ENCODE measurements around the gene PPP2R3C. TPM values are rescaled to one million over a fixed set of nuclear protein-coding genes. Genes with fewer than 3 reads are reported as not detected.
A peak's percentile ranks its signal among the peaks of the same experiment; 100 is the strongest.
"Not testable (repeated sequence)": the region's sequence is repeated elsewhere in the genome, so short reads cannot be mapped to it uniquely, and the experiment has no call there.

PPP2R3C gene
- total RNA-seq (10 to 100 TPM; 38.4 to 39.5 TPM), polyA plus RNA-seq (10 to 100 TPM; 45.6 to 57.9 (median 52.7) TPM), total RNA-seq (33.1 to 52.3 (median 43.0) reads per million in 6 experiments)

DNA sequence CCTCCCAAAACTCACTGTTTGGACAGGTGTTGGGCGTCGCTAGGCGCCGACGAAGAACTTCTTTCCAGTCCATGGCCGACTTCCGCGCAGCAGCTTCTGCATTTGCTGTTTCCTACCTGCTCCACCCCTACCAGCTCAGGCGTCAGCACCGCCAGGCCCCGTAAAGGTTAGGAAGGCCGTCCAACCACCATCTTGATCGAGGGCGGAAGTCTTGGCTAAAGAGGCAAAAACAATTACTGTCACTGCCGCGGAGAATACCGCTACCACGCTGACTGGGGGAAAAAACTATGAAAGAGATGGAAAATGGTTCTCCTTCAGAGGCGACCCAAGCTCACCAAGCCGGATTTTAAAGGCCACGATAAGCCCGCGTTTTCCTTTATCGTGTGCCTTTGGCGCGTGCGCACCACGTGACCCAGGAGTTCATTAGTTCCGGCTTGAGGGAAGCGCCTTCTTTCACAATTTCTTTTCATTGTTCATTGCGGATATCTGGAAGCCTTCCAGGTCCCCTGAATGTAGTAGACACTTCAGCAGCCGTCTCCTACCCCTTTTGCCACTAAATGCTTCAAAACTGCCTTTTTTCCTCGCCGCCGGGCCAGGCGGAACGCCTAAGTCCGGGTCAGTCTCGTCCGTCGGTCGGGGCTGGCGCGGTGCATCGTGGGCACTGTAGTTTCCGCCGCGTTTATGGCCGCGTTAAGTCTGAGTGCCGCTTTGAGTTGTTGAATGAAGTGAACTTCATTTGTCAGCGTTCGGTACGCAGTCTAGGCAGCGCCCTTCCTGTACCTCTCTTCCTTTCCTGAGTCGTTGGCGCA, at the start of gene PPP2R3C, which contains the start of gene PRORP:
PPP2R3C (minus strand) TSS at position 104 of the 809 bp plus-strand sequence; CDS start at position 73, 31 bp downstream.
PRORP (plus strand) TSS at position 666 of the 809 bp plus-strand sequence. CDS start 694 bp downstream, outside the sequence.
- Mint-ChIP-seq H3K4me3 (peak within 1 kb of the TSS; percentile 98 to 100 (median 100)), H3K9me3 (no peaks in the 10 kb centered on the region), H3K27ac (peak within 1 kb of the TSS; percentile 99 to 100 (median 100)), H3K4me1 (peaks cover 31 to 86% (median 74%) of the 10 kb centered on the region in 4 donors), H3K27me3 (no peaks in the 10 kb centered on the region), H3K36me3 (peaks cover 0 to 49% (median 7%) of the 10 kb centered on the region in 3 donors)
- POLR2A ChIA-PET, result interaction anchor here (0.5 to 5.1 kb wide), 20 partner anchors 9 to 492 kb away, joined by 3 to 54 read pairs (median 4); partner anchors contain the start of genes FAM177A1, NFKBIA, PSMA6 and SNX6
- ATAC-seq (peak; percentile 83 to 85), DNase-seq (peak; percentile 77 to 98 (median 92))

DNA sequence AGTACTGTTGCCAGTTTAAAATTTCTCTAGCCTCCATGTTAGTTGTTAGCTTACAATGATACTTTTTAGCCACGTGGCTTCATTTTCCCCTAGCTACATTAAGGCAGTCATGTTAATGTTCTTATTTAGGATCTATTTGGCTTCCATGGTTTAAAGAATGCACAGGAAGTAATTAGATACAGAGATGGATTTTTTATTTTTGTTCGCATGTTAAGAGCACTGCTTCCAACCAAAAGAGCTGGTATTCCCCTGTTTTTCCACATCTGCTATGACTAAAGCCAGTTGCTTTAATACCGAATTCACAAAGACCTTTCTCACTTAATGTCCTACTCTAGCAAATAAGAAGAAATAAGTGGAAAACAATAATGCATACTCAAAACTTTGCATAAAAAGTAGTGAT, 45.7 kb upstream of the PPP2R3C start:
- Mint-ChIP-seq H3K4me3 (no peak overlapping the region), H3K4me1 (peaks cover 0 to 17% (median 10%) of the 10 kb centered on the region in 4 donors), H3K27me3 (no peaks in the 10 kb centered on the region), H3K9me3 (peaks cover 0 to 10% (median 2%) of the 10 kb centered on the region in 9 donors), H3K27ac (no peak overlapping the region), H3K36me3 (peaks cover 4 to 90% (median 35%) of the 10 kb centered on the region in 3 donors)
- POLR2A ChIA-PET, result no interaction called here
- no peak for ATAC-seq
- no peak for DNase-seq

DNA sequence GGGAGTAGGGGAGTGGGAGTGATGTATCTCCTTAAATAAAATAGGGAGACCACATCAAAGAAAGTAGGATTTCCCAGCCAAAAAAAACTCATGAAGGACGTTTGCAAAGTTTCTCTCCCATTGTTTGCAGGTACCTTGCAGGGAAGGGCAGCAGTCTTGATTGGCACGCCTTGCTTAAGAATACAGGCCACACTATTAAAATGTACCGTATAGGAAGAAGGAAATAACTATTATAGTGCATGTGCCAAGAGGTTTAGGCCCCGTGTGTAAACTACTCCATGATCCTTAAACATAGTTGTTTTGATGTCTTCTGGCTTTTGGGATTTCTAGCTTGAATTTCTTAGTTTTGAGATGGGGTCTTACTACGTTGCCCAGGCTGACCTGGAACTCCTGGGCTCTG, 43.1 kb upstream of the PPP2R3C start:
- Mint-ChIP-seq H3K36me3 (peaks cover 9 to 91% (median 29%) of the 10 kb centered on the region in 3 donors), H3K27ac (no peak overlapping the region), H3K4me1 (peaks cover 8 to 18% (median 16%) of the 10 kb centered on the region in 4 donors), H3K27me3 (no peaks in the 10 kb centered on the region), H3K4me3 (no peak overlapping the region), H3K9me3 (peaks cover 0 to 10% (median 2%) of the 10 kb centered on the region in 9 donors)
- POLR2A ChIA-PET, result no interaction called here
- ATAC-seq, result no peak
- DNase-seq, result no peak

DNA sequence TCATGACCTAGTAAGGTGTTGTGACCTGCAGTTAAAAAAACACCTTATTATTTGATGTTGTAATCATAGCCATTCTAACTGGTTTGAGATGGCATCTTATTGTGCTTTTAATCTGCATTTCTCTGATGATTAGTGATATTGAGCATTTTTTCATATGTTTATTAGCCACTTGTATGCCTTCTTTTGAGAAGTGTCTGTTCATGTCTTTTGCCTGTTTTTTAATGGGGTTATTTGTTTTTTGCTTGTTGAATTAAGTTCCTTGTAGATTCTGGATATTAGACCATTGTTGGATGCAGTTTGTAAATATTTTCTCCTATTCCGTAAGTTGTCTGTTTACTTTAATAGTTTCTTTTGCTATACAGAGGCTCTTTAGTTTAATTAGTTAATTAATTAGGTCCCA, 41.6 kb upstream of the PPP2R3C start:
- Mint-ChIP-seq H3K9me3 (no peaks in the 10 kb centered on the region), H3K4me3 (peak overlapping the region in 1 of 10 donors; percentile 22), H3K27ac (peak overlapping the region in 1 of 10 donors; percentile 8), H3K4me1 (peaks cover 8 to 19% (median 17%) of the 10 kb centered on the region in 4 donors), H3K27me3 (no peaks in the 10 kb centered on the region), H3K36me3 (peaks cover 15 to 92% (median 33%) of the 10 kb centered on the region in 3 donors)
- no peak for DNase-seq
- POLR2A ChIA-PET, result no interaction called here
- no peak for ATAC-seq

DNA sequence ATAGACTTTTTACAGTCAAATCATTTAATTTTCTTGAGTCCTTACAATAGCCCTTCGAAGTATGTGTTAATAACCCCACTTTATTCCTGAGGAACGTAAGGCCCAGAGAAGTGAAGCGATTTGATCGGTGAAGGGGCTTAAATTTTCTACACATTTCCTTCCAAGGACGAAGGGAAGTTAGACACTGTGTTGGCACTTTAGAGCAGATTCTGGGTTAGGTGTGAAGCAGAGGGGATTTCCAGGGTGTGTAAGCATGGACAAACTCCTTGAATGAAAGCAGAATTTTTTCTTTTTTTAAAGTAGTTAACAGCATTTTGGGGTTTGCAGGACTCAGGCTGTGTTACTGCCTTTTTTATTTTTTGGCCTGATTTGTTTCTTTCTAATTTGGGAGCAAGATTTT, 39.4 kb upstream of the PPP2R3C start:
- DNase-seq (no peak), ATAC-seq (no peak)
- no peaks in the 10 kb centered on the region for H3K27me3 Mint-ChIP-seq
- no peaks in the 10 kb centered on the region for H3K9me3 Mint-ChIP-seq
- POLR2A ChIA-PET, result interaction anchor here (0.6 kb wide), 1 partner anchor 100 kb away, joined by 3 read pairs; no protein-coding TSS in a partner anchor
- peak overlapping the region in 2 of 10 donors; percentile 46 to 61 for H3K27ac Mint-ChIP-seq
- H3K4me1 Mint-ChIP-seq, result peaks cover 12 to 28% (median 22%) of the 10 kb centered on the region in 4 donors
- no peak overlapping the region for H3K4me3 Mint-ChIP-seq
- peaks cover 15 to 78% (median 25%) of the 10 kb centered on the region in 3 donors for H3K36me3 Mint-ChIP-seq

DNA sequence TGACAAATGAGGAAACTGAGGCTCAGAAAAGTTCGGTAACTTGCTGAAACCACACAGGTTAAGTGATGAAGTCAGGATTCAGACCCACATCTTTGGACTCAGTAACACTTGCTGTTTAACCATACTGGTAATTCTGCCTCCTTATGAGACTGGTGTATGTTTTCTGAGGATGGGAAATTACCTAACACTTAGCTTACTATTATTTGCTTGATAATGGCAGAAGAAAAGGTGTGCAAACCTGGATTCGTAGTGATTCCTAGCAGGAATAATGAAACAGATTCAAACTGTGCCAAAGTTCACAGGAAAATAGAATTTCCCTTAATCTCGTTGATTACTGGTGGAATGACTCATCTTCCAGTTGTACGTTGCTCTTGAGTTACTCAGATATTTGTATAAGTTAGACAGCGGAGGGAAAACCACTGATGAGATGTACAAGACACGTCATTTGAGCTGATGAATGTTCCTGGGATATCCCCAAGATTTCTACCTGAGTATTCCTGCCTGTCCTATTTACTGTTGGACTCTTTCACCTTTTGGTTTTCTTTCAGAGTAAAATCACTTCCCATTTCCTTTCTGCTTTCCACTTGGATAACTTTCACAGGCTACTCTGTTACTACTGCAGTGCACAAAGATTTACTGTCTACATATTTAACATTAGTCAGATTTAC, 38.1 kb upstream of the PPP2R3C start:
- Mint-ChIP-seq H3K27ac (peak overlapping the region in 3 of 10 donors; percentile 2 to 61 (median 51)), H3K4me1 (peaks cover 15 to 35% (median 26%) of the 10 kb centered on the region in 4 donors), H3K9me3 (no peaks in the 10 kb centered on the region), H3K36me3 (peaks cover 15 to 69% (median 22%) of the 10 kb centered on the region in 3 donors), H3K4me3 (no peak overlapping the region), H3K27me3 (no peaks in the 10 kb centered on the region)
- POLR2A ChIA-PET, result no interaction called here
- no peak for ATAC-seq
- no peak for DNase-seq

DNA sequence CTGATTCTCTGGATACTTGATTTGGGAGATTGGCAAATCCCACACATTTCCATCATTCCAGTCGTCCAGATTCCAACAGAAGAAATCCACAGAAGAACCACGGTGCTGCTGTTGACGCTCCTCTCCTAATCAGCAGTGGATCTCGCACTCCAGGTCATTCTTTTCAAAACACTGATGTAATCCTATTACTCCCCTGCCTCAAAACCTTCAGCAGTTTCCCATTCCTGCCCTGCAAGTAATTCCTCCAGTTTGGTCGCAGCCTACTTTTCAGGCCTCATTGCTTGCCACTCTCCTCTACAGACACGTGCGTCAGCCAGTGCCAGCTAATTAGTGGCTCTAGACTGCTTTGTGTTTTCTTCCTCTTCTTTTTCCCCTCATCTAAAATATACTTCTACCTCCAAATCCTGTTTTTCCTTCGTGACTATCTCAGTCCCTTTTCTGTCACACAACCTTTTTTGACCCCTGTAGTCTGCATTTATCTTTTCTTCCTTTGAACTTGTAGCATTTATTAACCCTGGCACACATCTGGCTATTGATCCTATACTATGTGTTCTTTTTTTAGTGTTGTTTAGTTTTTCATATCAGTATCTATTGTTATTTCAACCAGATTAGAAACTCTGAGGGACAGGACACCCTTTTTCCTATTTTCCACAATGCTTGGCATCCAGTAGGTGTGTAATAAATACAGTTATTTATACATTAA, 37.3 kb upstream of the PPP2R3C start:
- Mint-ChIP-seq H3K36me3 (peaks cover 15 to 64% (median 22%) of the 10 kb centered on the region in 3 donors), H3K27me3 (no peaks in the 10 kb centered on the region), H3K4me1 (peaks cover 17 to 40% (median 32%) of the 10 kb centered on the region in 4 donors), H3K9me3 (no peaks in the 10 kb centered on the region), H3K27ac (peak overlapping the region in 1 of 10 donors; percentile 73), H3K4me3 (peak overlapping the region in 1 of 10 donors; percentile 41)
- ATAC-seq (no peak), DNase-seq (no peak)
- POLR2A ChIA-PET, result no interaction called here

DNA sequence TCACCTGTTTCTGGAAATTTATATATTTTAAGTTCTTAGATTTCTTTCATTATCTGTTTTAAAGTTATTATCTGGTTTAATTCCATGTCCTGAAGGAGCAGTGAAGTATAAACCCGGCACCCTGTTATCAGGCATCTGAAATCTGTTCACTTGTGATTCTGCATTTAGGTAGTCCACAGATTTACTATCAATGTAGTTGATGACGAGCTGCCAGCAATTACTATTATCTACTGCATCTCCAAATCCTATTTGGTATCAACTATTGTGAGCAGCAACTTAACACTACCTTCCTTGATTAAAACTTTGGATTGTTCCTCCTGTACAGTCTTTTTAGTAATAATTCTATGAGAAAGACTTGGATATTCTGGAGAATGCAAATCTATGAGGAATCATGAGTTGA, 36.7 kb upstream of the PPP2R3C start:
- H3K27me3 Mint-ChIP-seq, result no peaks in the 10 kb centered on the region
- peaks cover 20 to 43% (median 35%) of the 10 kb centered on the region in 4 donors for H3K4me1 Mint-ChIP-seq
- no peaks in the 10 kb centered on the region for H3K9me3 Mint-ChIP-seq
- POLR2A ChIA-PET, result no interaction called here
- ATAC-seq (no peak), DNase-seq (no peak)
- peaks cover 15 to 60% (median 22%) of the 10 kb centered on the region in 3 donors for H3K36me3 Mint-ChIP-seq
- no peak overlapping the region for H3K27ac Mint-ChIP-seq
- no peak overlapping the region for H3K4me3 Mint-ChIP-seq

DNA sequence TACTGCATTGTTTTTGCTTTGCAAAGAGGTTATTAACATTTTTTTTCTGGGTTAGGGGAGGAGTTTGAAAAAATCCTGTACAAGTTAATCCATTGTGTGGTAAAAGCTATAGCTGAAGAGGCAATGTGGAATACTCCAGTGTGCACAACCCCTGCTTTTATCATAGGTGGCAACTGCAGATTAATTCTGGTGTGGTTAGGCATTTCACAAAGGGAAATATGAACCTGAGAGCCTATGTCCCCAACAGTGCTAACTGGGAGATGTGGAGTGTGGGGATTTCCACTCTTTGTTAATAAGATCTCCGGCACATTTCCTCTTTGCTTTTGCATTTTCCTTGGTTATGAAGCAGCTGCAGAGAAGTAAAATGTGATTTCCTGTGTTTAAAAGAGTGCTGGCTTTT, 34.2 kb upstream of the PPP2R3C start:
- Mint-ChIP-seq H3K36me3 (peaks cover 15 to 61% (median 23%) of the 10 kb centered on the region in 3 donors), H3K9me3 (no peaks in the 10 kb centered on the region), H3K27ac (peak overlapping the region; percentile 2 to 85 (median 72)), H3K4me1 (peaks cover 17 to 41% (median 29%) of the 10 kb centered on the region in 4 donors), H3K27me3 (no peaks in the 10 kb centered on the region), H3K4me3 (peak overlapping the region in 4 of 10 donors; percentile 6 to 21 (median 14))
- ATAC-seq, result peak in 1 of 2 donors; percentile 60
- DNase-seq, result no peak
- POLR2A ChIA-PET, result interaction anchor here (0.6 kb wide), 1 partner anchor 248 kb away, joined by 3 read pairs; no protein-coding TSS in a partner anchor

DNA sequence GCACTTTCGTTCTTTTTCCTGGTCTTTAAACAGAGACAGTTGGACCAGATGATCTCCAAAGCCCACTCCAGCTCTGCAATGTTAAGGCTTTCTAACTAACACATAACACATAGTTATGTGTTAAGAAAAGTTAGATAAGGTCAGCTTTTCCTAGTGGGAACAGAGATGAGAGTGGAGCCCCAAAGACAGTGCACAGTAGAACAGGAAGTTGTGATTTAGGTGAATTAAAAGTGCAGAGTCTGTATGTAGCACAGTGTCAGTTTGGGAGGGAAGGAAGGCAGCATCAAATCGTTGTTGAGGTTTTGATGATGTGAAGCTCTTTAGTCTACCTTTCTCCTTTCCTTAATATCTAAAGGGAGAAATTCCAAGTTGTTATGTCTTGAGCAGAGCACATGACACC, 32.2 kb upstream of the PPP2R3C start:
- no peak for DNase-seq
- Mint-ChIP-seq H3K4me3 (peak overlapping the region in 1 of 10 donors; percentile 20), H3K27ac (peak overlapping the region in 4 of 10 donors; percentile 34 to 52 (median 37)), H3K4me1 (peaks cover 16 to 39% (median 25%) of the 10 kb centered on the region in 4 donors), H3K36me3 (peaks cover 3 to 61% (median 16%) of the 10 kb centered on the region in 3 donors), H3K9me3 (no peaks in the 10 kb centered on the region), H3K27me3 (no peaks in the 10 kb centered on the region)
- POLR2A ChIA-PET, result no interaction called here
- ATAC-seq, result no peak

DNA sequence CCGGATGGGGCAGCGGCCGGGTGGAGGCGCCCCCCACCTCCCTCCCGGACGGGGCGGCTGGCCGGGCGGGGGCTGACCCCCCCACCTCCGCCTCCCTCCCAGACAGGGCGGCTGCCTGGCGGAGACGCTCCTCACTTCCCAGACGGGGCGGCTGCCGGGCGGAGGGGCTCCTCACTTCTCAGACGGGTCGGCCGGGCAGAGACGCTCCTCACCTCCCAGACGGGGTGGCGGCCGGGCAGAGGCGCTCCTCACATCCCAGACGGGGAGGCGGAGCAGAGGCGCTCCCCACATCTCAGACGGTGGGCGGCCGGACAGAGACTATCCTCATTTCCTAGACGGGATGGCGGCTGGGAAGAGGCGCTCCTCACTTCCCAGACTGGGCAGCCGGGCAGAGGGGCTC, 30.7 kb upstream of the PPP2R3C start:
- POLR2A ChIA-PET, ATAC-seq, DNase-seq, H3K27ac Mint-ChIP-seq, H3K9me3 Mint-ChIP-seq, H3K27me3 Mint-ChIP-seq, H3K4me3 Mint-ChIP-seq: not testable (repeated sequence)
- H3K4me1 Mint-ChIP-seq, result peaks cover 12 to 43% (median 26%) of the 10 kb centered on the region in 4 donors
- H3K36me3 Mint-ChIP-seq, result peaks cover 0 to 59% (median 11%) of the 10 kb centered on the region in 3 donors

DNA sequence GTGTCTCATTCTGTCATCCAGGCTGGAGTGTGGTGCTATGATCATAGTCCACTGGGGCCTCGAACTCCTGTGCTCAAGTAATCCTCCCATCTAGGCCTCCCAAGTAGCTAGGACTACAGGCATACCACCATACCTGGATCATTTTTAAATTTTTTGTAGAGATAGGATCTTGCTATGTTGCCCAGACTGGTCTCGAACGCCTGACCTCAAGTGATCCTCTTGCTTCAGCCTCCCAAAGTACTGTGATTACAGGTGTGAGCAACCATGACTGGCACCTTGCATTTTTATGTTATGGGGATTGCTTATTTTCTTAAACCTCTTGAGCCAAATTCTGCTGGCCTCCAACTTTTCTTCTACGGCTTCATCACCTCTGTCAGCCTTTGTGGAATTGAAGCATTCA, 27.4 kb upstream of the PPP2R3C start:
- Mint-ChIP-seq H3K27me3 (no peaks in the 10 kb centered on the region), H3K9me3 (no peaks in the 10 kb centered on the region), H3K4me3 (no peak overlapping the region), H3K4me1 (peaks cover 5 to 27% (median 11%) of the 10 kb centered on the region in 4 donors), H3K36me3 (peaks cover under 1 to 68% (median 15%) of the 10 kb centered on the region in 3 donors), H3K27ac (no peak overlapping the region)
- POLR2A ChIA-PET, result interaction anchor here (0.6 kb wide), 1 partner anchor 216 kb away, joined by 4 read pairs; no protein-coding TSS in a partner anchor
- ATAC-seq (no peak), DNase-seq (no peak)

Measured in naive thymus-derived CD8-positive, alpha-beta T cell (primary cell).